GM21360 (cell line): ENCODE data around the gene PCDHA11.
"Not testable (repeated sequence)": the region's sequence is repeated elsewhere in the genome, so short reads cannot be mapped to it uniquely, and the experiment has no call there.

Experiments
- ATAC-seq: cut with Tn5 transposase; IDR thresholded peaks from one replicate; pipeline ENCODE4 v1.9.1; 2021; ENCODE audit warnings: mild to moderate bottlenecking, moderate library complexity; ENCODE audit not compliant: unreplicated experiment

Gene PCDHA11, protein sequence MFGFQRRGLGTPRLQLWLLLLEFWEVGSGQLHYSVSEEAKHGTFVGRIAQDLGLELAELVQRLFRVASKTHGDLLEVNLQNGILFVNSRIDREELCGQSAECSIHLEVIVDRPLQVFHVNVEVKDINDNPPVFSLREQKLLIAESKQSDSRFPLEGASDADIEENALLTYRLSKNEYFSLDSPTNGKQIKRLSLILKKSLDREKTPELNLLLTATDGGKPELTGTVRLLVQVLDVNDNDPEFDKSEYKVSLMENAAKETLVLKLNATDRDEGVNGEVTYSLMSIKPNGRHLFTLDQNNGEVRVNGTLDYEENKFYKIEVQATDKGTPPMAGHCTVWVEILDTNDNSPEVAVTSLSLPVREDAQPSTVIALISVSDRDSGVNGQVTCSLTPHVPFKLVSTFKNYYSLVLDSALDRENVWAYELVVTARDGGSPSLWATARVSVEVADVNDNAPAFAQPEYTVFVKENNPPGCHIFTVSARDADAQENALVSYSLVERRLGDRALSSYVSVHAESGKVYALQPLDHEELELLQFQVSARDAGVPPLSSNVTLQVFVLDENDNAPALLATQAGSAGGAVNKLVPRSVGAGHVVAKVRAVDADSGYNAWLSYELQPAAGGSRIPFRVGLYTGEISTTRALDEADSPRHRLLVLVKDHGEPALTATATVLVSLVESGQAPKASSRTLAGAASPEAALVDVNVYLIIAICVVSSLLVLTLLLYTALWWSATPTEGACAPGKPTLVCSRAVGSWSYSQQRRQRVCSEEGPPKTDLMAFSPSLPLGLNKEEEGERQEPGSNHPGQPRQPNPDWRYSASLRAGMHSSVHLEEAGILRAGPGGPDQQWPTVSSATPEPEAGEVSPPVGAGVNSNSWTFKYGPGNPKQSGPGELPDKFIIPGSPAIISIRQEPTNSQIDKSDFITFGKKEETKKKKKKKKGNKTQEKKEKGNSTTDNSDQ

DNA sequence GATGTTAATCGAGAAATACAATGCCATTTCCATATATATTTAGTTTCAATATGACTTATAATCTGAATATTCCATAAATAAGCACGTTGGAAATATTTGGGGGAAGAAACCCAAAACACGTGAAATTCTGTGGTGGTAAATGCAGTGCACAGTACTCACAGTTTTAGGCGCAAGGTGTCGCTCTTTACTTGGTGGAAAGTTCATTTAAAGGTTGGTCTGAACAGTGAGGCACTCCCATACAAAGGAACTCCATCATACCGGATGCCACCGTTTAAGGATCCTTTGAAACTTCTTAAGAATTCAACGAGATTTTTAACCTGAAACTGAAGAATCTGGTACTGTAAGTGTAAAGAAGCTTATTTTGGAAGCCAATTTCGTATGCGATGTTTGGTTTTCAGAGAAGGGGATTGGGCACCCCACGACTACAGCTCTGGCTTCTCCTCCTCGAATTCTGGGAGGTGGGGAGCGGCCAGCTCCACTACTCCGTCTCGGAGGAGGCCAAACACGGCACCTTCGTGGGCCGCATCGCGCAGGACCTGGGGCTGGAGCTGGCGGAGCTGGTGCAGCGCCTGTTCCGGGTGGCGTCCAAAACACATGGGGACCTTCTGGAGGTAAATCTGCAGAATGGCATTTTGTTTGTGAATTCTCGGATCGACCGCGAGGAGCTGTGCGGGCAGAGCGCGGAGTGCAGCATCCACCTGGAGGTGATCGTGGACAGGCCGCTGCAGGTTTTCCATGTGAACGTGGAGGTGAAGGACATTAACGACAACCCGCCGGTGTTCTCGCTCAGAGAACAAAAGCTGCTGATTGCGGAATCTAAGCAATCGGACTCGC, at the start of gene PCDHA11:
Gene PCDHA11, plus strand, starts transcription at position 237 of the 834 bp plus-strand sequence. Its CDS starts 147 bp downstream, at position 384.
- no peak for ATAC-seq

- no peak for ATAC-seq
These were observed 47.1 kb upstream of the PCDHA11 start, which contains the start of gene PCDHA5 for GRCh38 chr5:140821375-140822280. Gene PCDHA5 (plus strand): TSS chr5:140821613.

DNA sequence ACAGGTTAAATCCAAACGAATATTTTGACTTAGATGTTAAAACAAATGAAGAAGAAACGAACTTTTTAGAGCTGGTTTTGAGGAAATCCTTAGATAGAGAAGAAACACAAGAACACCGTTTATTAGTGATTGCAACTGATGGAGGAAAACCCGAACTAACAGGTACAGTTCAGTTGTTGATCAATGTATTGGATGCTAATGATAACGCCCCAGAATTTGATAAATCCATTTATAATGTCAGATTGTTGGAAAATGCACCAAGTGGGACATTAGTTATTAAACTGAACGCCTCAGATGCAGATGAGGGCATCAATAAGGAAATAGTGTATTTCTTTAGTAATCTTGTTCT, 46.5 kb upstream of the PCDHA11 start:
- no peak for ATAC-seq

GRCh38 chr5:140822969-140823368, 45.8 kb upstream of the PCDHA11 start:
- ATAC-seq = not testable (repeated sequence)

DNA sequence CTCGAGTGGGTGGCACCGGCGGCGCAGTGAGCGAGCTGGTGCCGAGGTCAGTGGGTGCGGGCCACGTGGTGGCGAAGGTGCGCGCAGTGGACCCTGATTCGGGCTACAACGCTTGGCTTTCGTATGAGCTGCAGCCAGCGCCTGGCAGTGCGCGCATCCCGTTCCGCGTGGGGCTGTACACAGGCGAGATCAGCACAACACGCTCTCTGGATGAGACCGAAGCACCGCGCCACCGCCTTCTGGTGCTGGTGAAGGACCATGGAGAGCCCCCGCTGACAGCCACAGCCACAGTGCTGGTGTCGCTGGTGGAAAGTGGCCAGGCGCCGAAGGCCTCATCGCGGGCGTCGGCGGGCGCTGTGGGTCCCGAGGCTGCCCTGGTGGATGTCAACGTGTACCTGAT, 45.3 kb upstream of the PCDHA11 start:
- ATAC-seq = no peak

DNA sequence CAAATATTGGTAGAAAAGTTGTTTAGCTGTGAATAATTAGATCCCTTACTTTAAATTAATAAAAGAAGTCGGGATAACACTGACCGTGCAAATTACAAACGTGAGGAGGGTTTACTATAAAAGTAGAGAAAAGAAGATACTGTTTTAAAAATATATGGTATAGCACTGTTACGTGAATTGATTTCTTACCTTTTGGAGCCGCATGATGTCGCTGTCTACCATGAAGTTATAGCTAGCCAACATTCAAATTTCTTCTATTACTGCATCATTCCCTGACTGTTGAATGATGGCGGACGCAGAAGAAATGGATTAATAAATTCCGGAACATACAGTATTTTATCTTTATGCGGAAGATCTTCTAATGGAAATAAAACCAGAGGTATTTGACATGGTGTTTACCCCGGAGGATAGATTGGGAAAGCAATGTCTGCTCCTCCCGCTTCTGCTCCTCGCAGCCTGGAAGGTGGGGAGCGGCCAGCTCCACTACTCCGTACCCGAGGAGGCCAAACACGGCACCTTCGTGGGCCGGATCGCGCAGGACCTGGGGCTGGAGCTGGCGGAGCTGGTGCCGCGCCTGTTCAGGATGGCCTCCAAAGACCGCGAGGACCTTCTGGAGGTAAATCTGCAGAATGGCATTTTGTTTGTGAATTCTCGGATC, 40.9 kb upstream of the PCDHA11 start, which contains the start of gene PCDHA6:
Gene PCDHA6, plus strand, starts transcription at position 257 of the 658 bp plus-strand sequence. Its CDS starts 132 bp downstream, at position 389.
- ATAC-seq = no peak

GRCh38 chr5:140828362-140828737, 40.4 kb upstream of the PCDHA11 start:
- no peak for ATAC-seq

GRCh38 chr5:140829511-140830501, 39.0 kb upstream of the PCDHA11 start:
- not testable (repeated sequence) for ATAC-seq

- ATAC-seq = no peak
These were observed 34.8 kb upstream of the PCDHA11 start, which contains the start of gene PCDHA7 for GRCh38 chr5:140833993-140834392. Gene PCDHA7 (plus strand): TSS chr5:140834269. CDS start chr5:140834384, 115 bp downstream.

- ATAC-seq = not testable (repeated sequence)
These were observed 34.2 kb upstream of the PCDHA11 start for GRCh38 chr5:140834439-140835008.

GRCh38 chr5:140835622-140836510, 32.9 kb upstream of the PCDHA11 start:
- no peak for ATAC-seq

DNA sequence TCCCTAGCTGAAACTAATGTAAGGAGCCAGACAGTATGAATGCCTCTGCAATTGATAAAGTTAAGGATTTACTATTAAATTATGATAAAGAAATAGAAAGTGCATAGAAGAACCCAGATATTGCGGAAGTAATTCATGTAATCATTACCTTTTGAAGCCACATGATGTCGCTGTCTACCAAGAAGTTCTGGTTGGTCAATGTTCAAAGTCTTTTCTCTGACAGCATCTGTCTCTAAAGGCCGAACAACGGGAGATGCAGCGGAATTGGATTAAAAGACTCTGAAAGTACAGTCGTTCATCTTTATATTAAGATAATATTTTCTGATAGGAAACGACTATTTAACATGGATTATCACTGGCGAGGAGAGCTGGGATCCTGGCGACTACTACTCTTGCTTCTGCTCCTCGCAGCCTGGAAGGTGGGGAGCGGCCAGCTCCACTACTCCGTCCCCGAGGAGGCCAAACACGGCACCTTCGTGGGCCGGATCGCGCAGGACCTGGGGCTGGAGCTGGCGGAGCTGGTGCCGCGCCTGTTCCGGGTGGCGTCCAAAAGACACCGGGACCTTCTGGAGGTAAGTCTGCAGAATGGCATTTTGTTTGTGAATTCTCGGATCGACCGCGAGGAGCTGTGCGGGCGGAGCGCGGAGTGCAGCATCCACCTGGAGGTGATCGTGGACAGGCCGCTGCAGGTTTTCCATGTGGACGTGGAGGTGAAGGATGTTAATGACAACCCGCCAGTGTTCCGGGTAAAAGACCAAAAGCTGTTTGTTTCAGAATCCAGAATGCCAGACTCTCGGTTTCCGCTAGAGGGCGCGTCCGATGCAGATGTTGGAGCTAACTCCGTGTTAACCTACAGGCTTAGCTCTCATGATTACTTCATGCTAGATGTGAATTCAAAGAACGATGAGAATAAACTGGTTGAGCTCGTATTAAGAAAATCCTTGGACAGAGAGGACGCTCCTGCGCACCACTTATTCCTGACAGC, 27.5 kb upstream of the PCDHA11 start, which contains the start of gene PCDHA8:
Gene PCDHA8, plus strand, starts transcription at position 210 of the 985 bp plus-strand sequence. Its CDS starts 135 bp downstream, at position 345.
- ATAC-seq = no peak

DNA sequence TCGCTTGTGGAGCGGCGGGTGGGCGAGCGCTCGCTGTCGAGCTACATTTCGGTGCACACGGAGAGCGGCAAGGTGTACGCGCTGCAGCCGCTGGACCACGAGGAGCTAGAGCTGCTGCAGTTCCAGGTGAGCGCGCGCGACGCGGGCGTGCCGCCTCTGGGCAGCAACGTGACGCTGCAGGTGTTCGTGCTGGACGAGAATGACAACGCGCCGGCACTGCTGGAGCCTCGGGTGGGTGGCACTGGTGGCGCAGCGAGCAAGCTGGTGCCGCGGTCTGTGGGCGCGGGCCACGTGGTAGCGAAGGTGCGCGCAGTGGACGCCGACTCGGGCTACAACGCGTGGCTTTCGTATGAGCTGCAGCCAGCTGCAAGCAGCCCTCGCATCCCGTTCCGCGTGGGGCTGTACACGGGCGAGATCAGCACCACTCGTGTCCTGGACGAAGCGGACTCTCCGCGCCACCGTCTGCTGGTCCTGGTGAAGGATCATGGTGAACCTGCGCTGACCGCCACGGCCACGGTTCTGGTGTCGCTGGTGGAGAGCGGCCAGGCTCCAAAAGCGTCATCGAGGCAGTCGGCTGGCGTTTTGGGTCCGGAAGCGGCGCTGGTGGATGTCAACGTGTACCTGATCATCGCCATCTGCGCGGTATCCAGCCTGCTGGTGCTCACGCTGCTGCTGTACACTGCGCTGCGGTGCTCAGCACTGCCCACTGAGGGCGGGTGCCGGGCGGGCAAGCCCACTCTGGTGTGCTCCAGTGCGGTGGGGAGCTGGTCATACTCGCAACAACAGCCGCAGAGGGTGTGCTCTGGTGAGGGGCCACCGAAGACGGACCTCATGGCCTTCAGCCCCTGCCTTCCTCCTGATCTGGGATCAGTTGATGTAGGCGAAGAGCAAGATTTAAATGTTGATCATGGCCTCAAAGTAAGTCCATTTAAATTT, 25.7 kb upstream of the PCDHA11 start:
- no peak for ATAC-seq
